OCI-LY7 (cell line): ENCODE measurements around the gene IL11. TPM values are rescaled to one million over a fixed set of nuclear protein-coding genes. Genes with fewer than 3 reads are reported as not detected.

ENCODE experiments used
- BruUV-seq: library from RNA; stranded (reverse); fragments of 400-500 nt; replicated peaks from 2 replicates; lab custom pipeline; 2021; lab: Mats Ljungman, UMichigan
- CTCF ChIA-PET: fragments of 300-600 bp; sonication (Branson Sonifier 250); formaldehyde crosslinking; loops from one replicate; lab custom pipeline; 2022; ENCODE audit warnings: antibody characterized with exemption; ENCODE audit not compliant: unreplicated experiment; lab: Charles Lee
- POLR2A ChIA-PET: fragments of 300-600 bp; sonication (Branson Sonifier 250); formaldehyde crosslinking; loops from one replicate; lab custom pipeline; 2022; ENCODE audit warnings: antibody characterized with exemption; lab: Charles Lee
- DNase-seq: peaks from one replicate; pipeline ENCODE4 v3.0.0-alpha.2; 2015; ENCODE audit warnings: low spot score
- H2AFZ ChIP-seq: fragments of 200-600 bp; sonication (generic), shearing (Covaris generic); 2 replicates; pipeline ENCODE4 v1.6.1; 2014; ENCODE audit warnings: mild to moderate bottlenecking, antibody characterized with exemption, low read length, moderate library complexity
- H3K27ac ChIP-seq: fragments of 200-600 bp; sonication (generic); 2 replicates; pipeline ENCODE4 v1.5.1; 2014; ENCODE audit warnings: mixed run types, low read depth, mild to moderate bottlenecking, moderate library complexity, low read length, inconsistent platforms; ENCODE audit not compliant: poor library complexity, severe bottlenecking
- H3K36me3 ChIP-seq: fragments of 200-600 bp; sonication (generic); 2 replicates; pipeline ENCODE4 v1.6.1; 2014; ENCODE audit warnings: mild to moderate bottlenecking, antibody characterized with exemption, low read length, moderate library complexity, mixed read lengths; ENCODE audit not compliant: insufficient read depth
- H3K4me1 ChIP-seq: fragments of 200-600 bp; sonication (generic); 2 replicates; pipeline ENCODE4 v1.5.1; 2014; ENCODE audit warnings: mild to moderate bottlenecking, low read length; ENCODE audit not compliant: insufficient read depth, poor library complexity, severe bottlenecking
- H3K4me2 ChIP-seq: fragments of 200-600 bp; sonication (generic); 2 replicates; pipeline ENCODE4 v1.6.1; 2014; ENCODE audit warnings: mild to moderate bottlenecking, low read length
- H3K4me3 ChIP-seq: fragments of 200-600 bp; sonication (generic); 2 replicates; pipeline ENCODE4 v1.5.1; 2014; ENCODE audit warnings: mild to moderate bottlenecking, low read depth, low read length; ENCODE audit not compliant: poor library complexity, severe bottlenecking
- H3K79me2 ChIP-seq: fragments of 200-600 bp; sonication (generic); 2 replicates; pipeline ENCODE4 v1.6.1; 2016; ENCODE audit warnings: low read depth, mild to moderate bottlenecking, low read length, moderate library complexity, mixed read lengths; ENCODE audit not compliant: insufficient read depth
- H3K9me2 ChIP-seq: fragments of 200-600 bp; sonication (generic); 2 replicates; pipeline ENCODE4 v1.6.1; 2016; ENCODE audit warnings: mild to moderate bottlenecking, low read length, mixed read lengths; ENCODE audit not compliant: insufficient read depth
- H3K9me3 ChIP-seq: fragments of 200-600 bp; sonication (generic); 2 replicates; pipeline ENCODE4 v1.6.1; 2014; ENCODE audit warnings: mild to moderate bottlenecking, mixed run types, low read length, mixed read lengths
- H4K20me1 ChIP-seq: fragments of 200-600 bp; sonication (generic); 2 replicates; pipeline ENCODE4 v1.6.1; 2014; ENCODE audit warnings: mild to moderate bottlenecking, antibody characterized with exemption, low read length, moderate library complexity, mixed read lengths; ENCODE audit not compliant: insufficient read depth
- EZH2phosphoT487 ChIP-seq: fragments of 200-600 bp; sonication (generic); IDR thresholded peaks from 2 replicates; pipeline ENCODE4 v1.6.1; 2018; ENCODE audit warnings: low read depth, borderline replicate concordance, mild to moderate bottlenecking, mixed run types, antibody characterized with exemption, low read length, moderate library complexity, mixed read lengths
- intact Hi-C: fragments of 100-400 bp; cut with micrococcal nuclease; formaldehyde crosslinking; loops from one replicate; pipeline ENCODE4 v1.10.0; 2022; ENCODE audit not compliant: unreplicated experiment
- total RNA-seq, 2 experiments: library from RNA; depleted of rRNA in 1 of 2; stranded (reverse); fragments of >200 nt in 1 of 2; shearing (Covaris generic) in 1 of 2; gene quantifications; 2 replicates each; pipeline ENCODE4 v1.2.3, GENCODE V29; 2014 to 2022
- TF ChIP-seq, protein P1 (sequence below): fragments of 200-600 bp; sonication (generic); conservative IDR thresholded peaks from 2 replicates; pipeline ENCODE4 v1.5.1; 2014; ENCODE audit warnings: mild to moderate bottlenecking, antibody characterized with exemption, low read length, moderate library complexity, mixed read lengths

IL11 gene
- total RNA-seq, 2 experiments from 2014 or later = 0.32 to 0.46 TPM

DNA sequence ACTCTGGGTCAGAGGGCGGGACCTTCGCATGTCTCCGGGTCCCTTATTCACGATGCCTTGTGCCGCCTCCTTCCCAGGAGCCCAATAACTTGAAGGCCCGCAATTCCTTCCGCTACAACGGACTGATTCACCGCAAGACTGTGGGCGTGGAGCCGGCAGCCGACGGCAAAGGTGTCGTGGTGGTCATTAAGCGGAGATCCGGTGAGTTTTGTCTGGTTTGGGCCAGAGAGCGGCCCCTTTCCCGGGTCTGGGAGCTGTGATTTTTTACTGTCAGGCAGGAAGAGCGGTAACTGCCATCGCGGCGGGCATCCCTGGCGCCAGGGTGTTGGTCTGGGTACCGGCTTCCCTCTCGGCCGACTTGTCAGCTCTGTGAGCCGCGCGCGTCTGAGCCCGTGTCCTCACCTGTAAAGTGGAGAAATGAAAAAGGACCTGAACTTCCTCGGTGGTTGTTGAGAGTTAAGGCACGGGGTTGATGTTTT, 16.3 kb upstream of the IL11 start:
- peaks cover 44% of the 10 kb centered on the region for H3K79me2 ChIP-seq
- BruUV-seq = no TSS peak
- H3K4me1 ChIP-seq = peaks cover 47% of the 10 kb centered on the region
- peaks cover 57% of the 10 kb centered on the region for H3K36me3 ChIP-seq
- intact Hi-C loops = no loop called here
- H3K4me2 ChIP-seq = peak overlapping the region; percentile 98
- H3K27ac ChIP-seq = peak overlapping the region; percentile 91
- no peaks in the 10 kb centered on the region for H3K9me2 ChIP-seq
- no peaks in the 10 kb centered on the region for H3K9me3 ChIP-seq
- peak overlapping the region; percentile 87 for H3K4me3 ChIP-seq
- H2AFZ ChIP-seq = no peak overlapping the region
- H4K20me1 ChIP-seq = peaks cover 27% of the 10 kb centered on the region
- no peak for DNase-seq
- no peak for TF ChIP-seq EZH2phosphoT487
- TF ChIP-seq, protein P1, sequence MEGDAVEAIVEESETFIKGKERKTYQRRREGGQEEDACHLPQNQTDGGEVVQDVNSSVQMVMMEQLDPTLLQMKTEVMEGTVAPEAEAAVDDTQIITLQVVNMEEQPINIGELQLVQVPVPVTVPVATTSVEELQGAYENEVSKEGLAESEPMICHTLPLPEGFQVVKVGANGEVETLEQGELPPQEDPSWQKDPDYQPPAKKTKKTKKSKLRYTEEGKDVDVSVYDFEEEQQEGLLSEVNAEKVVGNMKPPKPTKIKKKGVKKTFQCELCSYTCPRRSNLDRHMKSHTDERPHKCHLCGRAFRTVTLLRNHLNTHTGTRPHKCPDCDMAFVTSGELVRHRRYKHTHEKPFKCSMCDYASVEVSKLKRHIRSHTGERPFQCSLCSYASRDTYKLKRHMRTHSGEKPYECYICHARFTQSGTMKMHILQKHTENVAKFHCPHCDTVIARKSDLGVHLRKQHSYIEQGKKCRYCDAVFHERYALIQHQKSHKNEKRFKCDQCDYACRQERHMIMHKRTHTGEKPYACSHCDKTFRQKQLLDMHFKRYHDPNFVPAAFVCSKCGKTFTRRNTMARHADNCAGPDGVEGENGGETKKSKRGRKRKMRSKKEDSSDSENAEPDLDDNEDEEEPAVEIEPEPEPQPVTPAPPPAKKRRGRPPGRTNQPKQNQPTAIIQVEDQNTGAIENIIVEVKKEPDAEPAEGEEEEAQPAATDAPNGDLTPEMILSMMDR = no peak
- POLR2A ChIA-PET = no interaction called here
- CTCF ChIA-PET = no interaction called here

DNA sequence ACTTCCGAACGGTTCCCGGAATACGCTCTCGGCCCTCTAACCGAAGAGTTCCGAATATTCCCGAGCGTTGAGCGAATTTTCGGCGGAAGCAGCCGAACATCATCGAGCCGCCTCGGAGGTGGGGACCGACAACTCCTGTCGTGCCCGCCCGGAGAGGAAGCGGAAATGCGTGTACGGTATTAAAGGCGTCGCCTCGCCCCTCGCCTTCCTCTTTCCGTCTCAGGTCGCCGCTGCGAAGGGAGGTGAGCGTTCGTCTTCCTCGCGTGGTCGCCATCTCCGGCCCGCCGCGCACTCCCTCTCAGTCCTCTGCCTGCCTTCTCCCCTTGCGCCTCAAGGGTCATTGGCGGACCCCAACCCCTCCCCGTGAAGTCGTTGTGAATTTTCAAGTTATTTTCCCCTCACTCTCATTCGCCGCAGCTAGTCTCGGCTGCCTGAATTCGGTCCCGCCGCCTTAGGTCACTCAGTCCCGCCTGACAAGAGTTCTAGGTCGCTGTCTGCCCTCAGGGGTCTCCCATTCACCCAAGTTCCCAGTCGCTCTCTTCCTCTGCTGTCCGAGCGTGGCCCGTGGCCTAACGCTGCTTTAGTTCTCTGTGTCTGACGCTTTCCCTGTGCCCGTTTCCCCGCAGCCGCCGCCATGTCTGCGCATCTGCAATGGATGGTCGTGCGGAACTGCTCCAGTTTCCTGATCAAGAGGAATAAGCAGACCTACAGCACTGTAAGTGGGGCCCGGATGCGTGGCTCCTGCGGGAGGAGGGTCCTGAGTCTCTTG, 15.6 kb upstream of the IL11 start, which contains the start of gene RPL28:
TSS of gene RPL28 (plus strand) at position 209 of the 769 bp plus-strand sequence. CDS start at position 635, 426 bp downstream.
- Histone ChIP-seq H3K4me1 (peaks cover 47% of the 10 kb centered on the region), H3K36me3 (peaks cover 51% of the 10 kb centered on the region), H3K27ac (peak within 1 kb of the TSS; percentile 91), H2AFZ (peak within 1 kb of the TSS; percentile 53; the same call in 1 of the 2 replicates), H3K4me2 (peak within 1 kb of the TSS; percentile 98), H4K20me1 (peaks cover 27% of the 10 kb centered on the region), H3K4me3 (peak within 1 kb of the TSS; percentile 87), H3K9me3 (no peaks in the 10 kb centered on the region), H3K9me2 (no peaks in the 10 kb centered on the region), H3K79me2 (peaks cover 44% of the 10 kb centered on the region)
- intact Hi-C loops = loop anchor here (2.0 kb wide), 1 partner anchor 77 kb away; no protein-coding TSS in a partner anchor
- ChIA-PET POLR2A (no interaction called here), CTCF (no interaction called here)
- peak; percentile 99 for DNase-seq
- BruUV-seq = TSS peak; percentile 90
- TF ChIP-seq, protein P1 = no peak
- TF ChIP-seq EZH2phosphoT487 = no peak
